BLaER1 (cell line): Measurements from ENCODE around the gene LAMC3.

Source experiments
- H3K27ac ChIP-seq: shearing (Covaris generic); formaldehyde crosslinking; 2 replicates; pipeline ENCODE4 v1.8.1; 2022
- H3K27me3 ChIP-seq: shearing (Covaris generic); formaldehyde crosslinking; 2 replicates; pipeline ENCODE4 v1.8.1; 2022
- H3K36me3 ChIP-seq: shearing (Covaris generic); formaldehyde crosslinking; 2 replicates; pipeline ENCODE4 v1.8.1; 2022
- H3K4me1 ChIP-seq: shearing (Covaris generic); formaldehyde crosslinking; 2 replicates; pipeline ENCODE4 v1.8.1; 2022
- H3K4me2 ChIP-seq: shearing (Covaris generic); formaldehyde crosslinking; 2 replicates; pipeline ENCODE4 v1.8.1; 2022
- H3K4me3 ChIP-seq: shearing (Covaris generic); formaldehyde crosslinking; 2 replicates; pipeline ENCODE4 v1.8.1; 2022
- H3K9ac ChIP-seq: shearing (Covaris generic); formaldehyde crosslinking; 2 replicates; pipeline ENCODE4 v1.8.1; 2022
- H3K9me3 ChIP-seq: shearing (Covaris generic); formaldehyde crosslinking; 2 replicates; pipeline ENCODE4 v1.8.1; 2022
- H4K20me1 ChIP-seq: shearing (Covaris generic); formaldehyde crosslinking; 2 replicates; pipeline ENCODE4 v1.8.1; 2022
- Cebpa-rat ChIP-seq: shearing (Covaris generic); IDR thresholded peaks from 2 replicates; pipeline ENCODE4 v1.8.1; 2022

Gene LAMC3

GRCh38 chr9:130990978-130991777, 17.8 kb upstream of the LAMC3 start:
- no peaks in the 10 kb centered on the region for H3K36me3 ChIP-seq
- H3K27me3 ChIP-seq: no peaks in the 10 kb centered on the region
- peaks cover 30% of the 10 kb centered on the region for H3K4me1 ChIP-seq
- no peaks in the 10 kb centered on the region for H3K9me3 ChIP-seq
- no peak overlapping the region for H3K27ac ChIP-seq
- H3K4me2 ChIP-seq: no peak overlapping the region
- H4K20me1 ChIP-seq: no peaks in the 10 kb centered on the region
- no peak overlapping the region for H3K9ac ChIP-seq
- no peak for TF ChIP-seq Cebpa-rat
- no peak overlapping the region for H3K4me3 ChIP-seq

DNA sequence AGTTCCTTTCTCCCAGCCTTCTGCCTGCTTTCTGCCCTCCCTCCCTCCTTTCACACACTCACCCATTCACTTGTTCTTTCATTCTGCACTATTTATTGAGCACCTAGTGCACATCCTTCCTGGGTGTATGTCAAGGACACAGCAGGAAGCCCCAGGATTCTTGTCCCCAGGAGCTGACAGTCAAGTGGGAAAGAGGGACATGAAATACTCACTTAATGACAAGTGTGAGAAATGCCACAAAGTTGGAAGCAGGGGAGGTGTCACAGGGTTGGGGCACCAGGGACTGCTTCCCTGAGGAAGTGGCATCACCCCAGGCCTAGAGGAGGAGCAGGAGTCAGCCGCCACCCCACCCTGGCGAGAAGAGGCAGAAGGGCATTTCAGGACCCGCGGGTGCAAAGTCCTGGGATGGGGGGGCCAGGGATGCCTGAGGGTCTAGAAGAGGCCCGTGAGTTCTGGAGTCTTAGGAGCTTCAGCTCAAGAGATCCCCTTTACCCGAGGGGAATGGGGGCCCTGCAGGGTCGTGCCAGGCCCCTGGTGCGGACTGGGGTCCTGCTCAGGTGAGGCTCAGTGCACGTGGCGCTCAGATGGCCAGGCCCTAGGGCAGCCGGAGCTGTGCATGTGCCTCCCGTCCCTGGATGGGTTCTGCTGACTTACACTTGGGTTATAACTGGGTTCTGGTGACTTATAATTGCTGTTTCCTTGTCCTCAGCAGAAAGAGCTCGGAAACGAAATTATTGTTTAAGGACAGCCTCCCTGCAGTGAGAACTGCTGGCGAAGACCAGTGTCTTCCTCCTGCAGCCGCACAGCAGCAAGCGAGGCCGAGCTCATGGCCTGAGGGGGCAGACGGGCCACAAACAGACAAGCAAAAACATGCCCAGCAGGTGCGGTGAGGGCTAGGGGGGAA, 16.9 kb upstream of the LAMC3 start:
- Histone ChIP-seq H3K4me3 (no peak overlapping the region), H3K9ac (no peak overlapping the region), H4K20me1 (no peaks in the 10 kb centered on the region), H3K27me3 (no peaks in the 10 kb centered on the region), H3K4me1 (peaks cover 30% of the 10 kb centered on the region), H3K27ac (no peak overlapping the region), H3K36me3 (no peaks in the 10 kb centered on the region), H3K4me2 (no peak overlapping the region), H3K9me3 (no peaks in the 10 kb centered on the region)
- TF ChIP-seq Cebpa-rat: no peak

DNA sequence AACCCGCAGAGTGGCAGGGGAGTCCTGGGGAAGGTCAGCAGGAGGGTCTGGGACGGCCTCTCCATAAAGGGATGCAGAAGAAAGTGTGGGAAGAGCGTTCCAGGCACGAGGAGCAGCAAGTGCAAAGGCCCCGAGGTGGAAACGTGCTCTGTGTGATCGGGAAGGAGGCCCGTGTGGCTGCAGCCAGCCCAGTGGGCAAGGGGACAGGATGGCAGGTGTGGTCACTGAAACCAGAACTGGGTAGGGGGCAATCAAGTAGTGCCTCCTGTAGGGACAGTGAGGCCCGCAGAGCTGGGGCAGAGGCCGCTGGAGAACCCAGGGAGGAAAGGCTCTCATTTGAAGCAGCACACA, 16.3 kb upstream of the LAMC3 start:
- H4K20me1 ChIP-seq: no peaks in the 10 kb centered on the region
- H3K9me3 ChIP-seq: no peaks in the 10 kb centered on the region
- H3K27me3 ChIP-seq: no peaks in the 10 kb centered on the region
- no peak overlapping the region for H3K27ac ChIP-seq
- H3K4me3 ChIP-seq: no peak overlapping the region
- H3K4me1 ChIP-seq: peaks cover 30% of the 10 kb centered on the region
- TF ChIP-seq Cebpa-rat: no peak
- no peak overlapping the region for H3K4me2 ChIP-seq
- no peak overlapping the region for H3K9ac ChIP-seq
- H3K36me3 ChIP-seq: no peaks in the 10 kb centered on the region

- Histone ChIP-seq H3K4me1 (peaks cover 30% of the 10 kb centered on the region), H3K9ac (no peak overlapping the region), H3K4me2 (no peak overlapping the region), H3K4me3 (no peak overlapping the region), H3K27me3 (no peaks in the 10 kb centered on the region), H4K20me1 (no peaks in the 10 kb centered on the region), H3K27ac (0 out of 2 replicates have a peak overlapping the region, but pooled peaks have one; percentile 18), H3K36me3 (no peaks in the 10 kb centered on the region), H3K9me3 (no peaks in the 10 kb centered on the region)
- no peak for TF ChIP-seq Cebpa-rat
Measured at GRCh38 chr9:130993303-130994030, 15.5 kb upstream of the LAMC3 start.

DNA sequence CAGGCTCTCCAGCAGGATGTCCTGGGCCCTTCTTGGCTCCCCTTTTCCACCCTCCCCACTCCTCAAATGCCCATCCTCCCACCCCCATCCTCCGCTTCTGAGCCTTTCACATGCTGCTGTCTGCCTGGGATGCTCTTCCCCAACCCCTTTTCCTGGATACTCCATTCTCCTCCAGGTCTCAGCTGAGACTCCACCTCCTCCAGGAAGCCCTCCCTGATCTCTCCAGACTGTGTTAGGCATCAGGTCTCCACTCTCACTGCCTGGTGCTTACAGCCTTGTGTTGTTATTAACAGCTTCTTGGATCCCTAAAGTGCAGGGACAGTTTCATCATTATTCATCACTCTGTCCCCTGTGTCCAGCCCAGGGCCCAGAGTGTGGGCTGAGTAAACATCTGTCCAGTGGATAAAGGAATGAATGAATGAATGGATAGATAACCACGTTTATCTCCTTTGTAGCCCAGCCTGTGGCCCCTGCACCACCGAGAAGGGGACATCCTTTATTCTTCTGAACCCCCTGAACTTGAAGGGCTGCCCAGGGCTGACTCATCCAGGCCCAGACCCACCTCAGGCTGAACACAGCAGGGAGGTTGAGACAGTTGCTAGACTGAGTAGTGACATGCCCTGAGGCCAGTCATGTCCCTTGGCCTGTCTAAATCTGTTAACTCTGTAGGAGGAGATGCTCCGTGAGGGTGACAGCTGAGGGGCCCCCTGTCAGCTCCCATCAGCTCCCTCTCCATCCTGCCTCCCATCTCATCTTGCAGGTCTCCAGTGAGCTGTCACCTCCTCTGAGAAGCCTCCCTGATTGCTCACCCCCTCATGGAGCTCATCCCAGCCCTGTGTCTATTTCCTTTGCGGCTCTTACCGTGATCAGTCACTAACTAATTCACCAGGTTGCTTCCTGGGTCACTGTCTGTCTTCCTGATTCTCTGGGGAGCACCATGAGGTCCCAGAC, 14.6 kb upstream of the LAMC3 start:
- no peak overlapping the region for H3K27ac ChIP-seq
- H3K4me2 ChIP-seq: no peak overlapping the region
- no peaks in the 10 kb centered on the region for H3K9me3 ChIP-seq
- H3K9ac ChIP-seq: no peak overlapping the region
- H4K20me1 ChIP-seq: no peaks in the 10 kb centered on the region
- no peaks in the 10 kb centered on the region for H3K27me3 ChIP-seq
- H3K36me3 ChIP-seq: no peaks in the 10 kb centered on the region
- H3K4me1 ChIP-seq: peaks cover 24% of the 10 kb centered on the region
- H3K4me3 ChIP-seq: no peak overlapping the region
- TF ChIP-seq Cebpa-rat: no peak

DNA sequence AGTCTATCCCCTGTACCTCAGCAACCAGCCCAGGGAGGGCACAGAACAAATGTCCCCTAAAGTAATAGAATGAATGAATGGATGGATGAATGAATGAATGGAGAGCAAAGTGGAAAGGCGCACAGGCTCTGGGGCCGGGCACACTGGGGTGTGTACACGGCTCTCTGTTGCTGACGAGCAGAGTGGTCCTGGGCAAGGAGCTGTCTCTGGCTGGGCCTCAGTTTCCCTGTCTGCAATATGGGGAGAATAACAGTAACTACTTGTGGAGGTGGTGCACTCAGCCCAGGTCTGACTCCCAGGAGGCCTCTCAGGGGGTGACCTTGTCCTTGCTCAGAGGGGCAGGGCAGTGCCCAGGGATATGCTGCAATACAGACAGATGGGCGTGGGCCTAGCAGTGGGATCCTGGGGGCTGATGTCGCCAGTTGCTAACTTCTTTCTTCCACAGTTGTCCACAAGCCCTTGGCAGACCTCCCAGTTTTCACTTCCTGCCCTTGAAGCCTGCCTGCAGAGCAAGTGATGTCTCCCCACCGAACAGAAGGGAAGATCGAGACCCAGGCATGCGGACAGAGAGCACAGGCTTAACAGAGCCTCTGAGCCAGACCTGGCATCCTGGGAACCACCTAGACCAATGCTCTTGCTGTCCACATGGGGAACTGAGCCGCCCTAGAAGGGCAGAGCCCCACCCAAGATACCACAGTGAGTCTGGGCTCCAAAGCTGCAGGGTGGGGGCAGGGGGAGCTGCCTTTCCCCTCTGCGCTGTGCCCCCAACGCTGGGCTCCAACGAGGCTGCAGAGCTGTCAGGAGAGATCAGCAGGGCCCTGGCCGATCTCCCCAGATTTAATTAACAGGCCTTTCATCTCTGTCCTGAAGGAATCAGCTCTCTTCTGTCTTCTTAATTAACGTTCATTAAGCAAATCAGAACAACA, 13.6 kb upstream of the LAMC3 start:
- H3K36me3 ChIP-seq: no peaks in the 10 kb centered on the region
- TF ChIP-seq Cebpa-rat: no peak
- H3K27ac ChIP-seq: no peak overlapping the region
- H3K9me3 ChIP-seq: no peaks in the 10 kb centered on the region
- H3K27me3 ChIP-seq: no peaks in the 10 kb centered on the region
- H3K4me2 ChIP-seq: peak overlapping the region; percentile 52
- peaks cover 15% of the 10 kb centered on the region for H3K4me1 ChIP-seq
- H3K9ac ChIP-seq: no peak overlapping the region
- H4K20me1 ChIP-seq: no peaks in the 10 kb centered on the region
- H3K4me3 ChIP-seq: no peak overlapping the region

- Histone ChIP-seq H3K27ac (no peak overlapping the region), H4K20me1 (no peaks in the 10 kb centered on the region)
- TF ChIP-seq Cebpa-rat: no peak
Measured at GRCh38 chr9:130996205-130996604, 12.8 kb upstream of the LAMC3 start.

DNA sequence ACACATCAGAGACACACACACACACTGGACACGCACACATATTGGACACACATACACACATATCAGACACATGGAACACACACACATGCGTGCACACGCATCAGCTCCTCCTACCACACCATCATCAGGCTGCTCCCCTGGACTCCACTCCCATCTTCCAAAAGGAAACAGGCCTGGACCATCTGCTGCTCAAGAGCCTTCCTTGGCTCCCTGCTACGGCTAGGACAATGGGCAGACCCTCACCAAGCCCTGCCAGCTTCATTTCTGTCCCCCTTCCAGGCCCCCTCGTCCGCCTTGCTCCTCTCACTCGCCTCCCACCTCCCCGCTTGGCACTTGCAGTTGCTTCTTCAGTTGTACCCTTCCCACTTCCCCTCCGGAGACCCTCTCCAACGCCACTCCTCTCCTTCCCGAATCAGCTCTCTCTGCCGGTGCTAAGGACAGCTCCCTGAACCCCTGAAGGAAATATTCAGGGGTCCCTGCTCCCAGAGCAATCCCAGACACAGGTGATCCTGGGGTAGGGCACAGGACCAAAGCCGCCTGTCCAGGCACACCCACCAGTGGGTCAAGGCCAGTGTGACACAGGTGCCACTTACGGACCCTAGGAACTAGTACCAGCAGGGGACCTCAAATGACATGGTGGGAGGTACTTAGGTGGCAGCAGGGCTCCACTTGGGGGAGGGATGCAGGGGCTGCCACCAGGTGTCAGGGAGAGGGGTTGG, 12.1 kb upstream of the LAMC3 start:
- Histone ChIP-seq H4K20me1 (no peaks in the 10 kb centered on the region), H3K9me3 (no peaks in the 10 kb centered on the region), H3K36me3 (no peaks in the 10 kb centered on the region), H3K4me2 (no peak overlapping the region), H3K27ac (no peak overlapping the region), H3K27me3 (no peaks in the 10 kb centered on the region), H3K4me3 (no peak overlapping the region), H3K4me1 (peaks cover 13% of the 10 kb centered on the region), H3K9ac (no peak overlapping the region)
- TF ChIP-seq Cebpa-rat: no peak

More at GRCh38 chr9:130996205-130996604, 12.8 kb upstream of the LAMC3 start:
- Histone ChIP-seq H3K27me3 (no peaks in the 10 kb centered on the region), H3K4me2 (no peak overlapping the region), H3K4me3 (no peak overlapping the region), H3K9me3 (no peaks in the 10 kb centered on the region), H3K36me3 (no peaks in the 10 kb centered on the region), H3K9ac (no peak overlapping the region), H3K4me1 (peaks cover 13% of the 10 kb centered on the region)
